ENCODE measurements around the gene HNRNPL. TPM values are rescaled to one million over a fixed set of nuclear protein-coding genes. Genes with fewer than 3 reads are reported as not detected.

HNRNPL gene
- total and polyA plus RNA-seq, 2 experiments from 2014 or later, result 184 to 209 TPM

DNA sequence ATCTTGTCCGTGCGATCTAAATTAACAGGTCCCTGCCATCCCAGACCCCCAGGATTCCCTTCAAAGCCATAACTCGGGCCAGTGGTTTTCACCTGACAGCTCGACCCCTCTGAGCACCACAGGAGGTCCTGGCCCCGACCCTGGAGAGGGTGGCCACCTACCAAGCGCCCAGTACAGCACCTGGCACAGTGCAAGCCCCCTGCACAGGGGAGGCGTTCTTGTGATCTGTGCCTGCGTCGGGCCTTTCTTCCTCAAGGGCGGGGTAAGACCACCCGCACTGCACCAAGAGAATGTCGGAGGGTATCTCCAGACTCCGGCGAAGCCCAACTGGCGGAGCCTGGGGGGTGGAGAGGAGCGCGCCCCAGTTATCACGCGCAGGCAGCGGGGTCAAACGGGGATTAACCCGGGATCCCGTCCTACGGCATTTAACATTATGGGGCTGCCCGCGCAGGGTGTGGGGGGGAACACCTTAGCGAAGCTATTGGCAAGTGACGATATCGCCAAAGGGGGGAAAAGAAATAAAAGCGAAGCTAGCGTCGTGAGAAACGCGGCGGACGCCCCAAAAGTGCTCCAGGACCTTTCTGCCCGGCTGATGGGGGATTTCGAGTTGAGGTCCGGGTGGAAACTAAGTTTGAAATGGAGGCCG, 1.3 kb upstream of the HNRNPL start:
- Histone ChIP-seq H3K27ac (peak overlapping the region; percentile 100), H3K4me1 (ENCODE audit: insufficient read depth) (peaks cover 18% of the 10 kb centered on the region), H2AFZ (peak overlapping the region; percentile 1), H3K27me3 (no peaks in the 10 kb centered on the region), H3K36me3 (replicated peaks; ENCODE audit: insufficient read depth, low read depth) (no peaks in the 10 kb centered on the region), H3K4me3 (peak overlapping the region; percentile 10), H3K4me2 (peak overlapping the region; percentile 76), H3K9me3 (ENCODE audit: low read depth) (no peaks in the 10 kb centered on the region), H3K79me2 (peaks cover 30% of the 10 kb centered on the region), H4K20me1 (ENCODE audit: insufficient read depth, poor library complexity, severe bottlenecking) (peaks cover 30% of the 10 kb centered on the region), H3K9me2 (replicated peaks; ENCODE audit: insufficient read depth) (no peaks in the 10 kb centered on the region)
- WGBS (ENCODE audit: low lambda C conversion rate, missing lambda C conversion rate), result 37% methylated on average over 40 of the region's 40 CpGs
- TF ChIP-seq EZH2phosphoT487 (IDR thresholded peaks at IDR 0.05; ENCODE audit: low read depth, severe bottlenecking, unreplicated experiment), result no peak
- TF ChIP-seq EZH2 (IDR thresholded peaks at IDR 0.05; ENCODE audit: borderline replicate concordance), result no peak
- TF ChIP-seq, protein P1, sequence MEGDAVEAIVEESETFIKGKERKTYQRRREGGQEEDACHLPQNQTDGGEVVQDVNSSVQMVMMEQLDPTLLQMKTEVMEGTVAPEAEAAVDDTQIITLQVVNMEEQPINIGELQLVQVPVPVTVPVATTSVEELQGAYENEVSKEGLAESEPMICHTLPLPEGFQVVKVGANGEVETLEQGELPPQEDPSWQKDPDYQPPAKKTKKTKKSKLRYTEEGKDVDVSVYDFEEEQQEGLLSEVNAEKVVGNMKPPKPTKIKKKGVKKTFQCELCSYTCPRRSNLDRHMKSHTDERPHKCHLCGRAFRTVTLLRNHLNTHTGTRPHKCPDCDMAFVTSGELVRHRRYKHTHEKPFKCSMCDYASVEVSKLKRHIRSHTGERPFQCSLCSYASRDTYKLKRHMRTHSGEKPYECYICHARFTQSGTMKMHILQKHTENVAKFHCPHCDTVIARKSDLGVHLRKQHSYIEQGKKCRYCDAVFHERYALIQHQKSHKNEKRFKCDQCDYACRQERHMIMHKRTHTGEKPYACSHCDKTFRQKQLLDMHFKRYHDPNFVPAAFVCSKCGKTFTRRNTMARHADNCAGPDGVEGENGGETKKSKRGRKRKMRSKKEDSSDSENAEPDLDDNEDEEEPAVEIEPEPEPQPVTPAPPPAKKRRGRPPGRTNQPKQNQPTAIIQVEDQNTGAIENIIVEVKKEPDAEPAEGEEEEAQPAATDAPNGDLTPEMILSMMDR (IDR thresholded peaks at IDR 0.05; ENCODE audit: poor library complexity), result no peak
- DNase-seq (ENCODE audit: low spot score), result peak; percentile 41

DNA sequence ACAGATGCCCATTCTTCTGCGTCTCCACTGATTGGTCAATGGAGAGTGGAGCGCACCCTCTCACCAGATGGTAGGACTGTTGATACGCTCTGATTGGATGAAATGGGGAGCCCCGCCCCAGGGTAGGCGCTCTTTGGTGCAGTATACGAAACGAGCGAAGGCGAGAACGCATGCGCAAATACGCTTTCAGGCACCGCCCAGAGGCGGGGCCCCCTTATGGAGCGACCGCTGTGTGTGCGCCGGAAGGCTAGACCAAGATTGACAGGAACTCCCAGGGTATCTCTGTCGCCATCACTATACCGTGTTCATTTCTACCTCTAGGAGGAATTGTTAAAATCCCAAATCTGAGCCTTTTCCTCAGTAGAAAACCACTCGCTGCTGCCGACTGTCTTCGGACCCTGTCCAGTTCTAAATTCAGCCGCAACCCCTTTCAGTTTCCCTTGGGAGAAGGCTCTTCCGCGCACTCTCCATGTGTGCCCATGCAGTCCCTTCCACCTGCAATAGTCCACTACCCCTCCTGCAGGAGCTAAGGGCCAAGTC, 720 bp upstream of the HNRNPL start:
- Histone ChIP-seq H3K36me3 (replicated peaks; ENCODE audit: insufficient read depth, low read depth) (no peaks in the 10 kb centered on the region), H3K4me3 (peak overlapping the region; percentile 10), H3K4me1 (ENCODE audit: insufficient read depth) (peaks cover 18% of the 10 kb centered on the region), H3K4me2 (peak overlapping the region; percentile 76), H3K27ac (peak overlapping the region; percentile 100), H3K9me3 (ENCODE audit: low read depth) (no peaks in the 10 kb centered on the region), H2AFZ (peak overlapping the region; percentile 1), H3K27me3 (no peaks in the 10 kb centered on the region), H4K20me1 (ENCODE audit: insufficient read depth, poor library complexity, severe bottlenecking) (peaks cover 36% of the 10 kb centered on the region), H3K9me2 (replicated peaks; ENCODE audit: insufficient read depth) (no peaks in the 10 kb centered on the region), H3K79me2 (peaks cover 36% of the 10 kb centered on the region)
- TF ChIP-seq, protein P1 (IDR thresholded peaks at IDR 0.05; ENCODE audit: poor library complexity), result peak; percentile 13
- TF ChIP-seq EZH2 (IDR thresholded peaks at IDR 0.05; ENCODE audit: borderline replicate concordance) (no peak), EZH2phosphoT487 (IDR thresholded peaks at IDR 0.05; ENCODE audit: low read depth, severe bottlenecking, unreplicated experiment) (no peak)
- DNase-seq (ENCODE audit: low spot score), result no peak
- 1% methylated on average over 26 of the region's 26 CpGs for WGBS (ENCODE audit: low lambda C conversion rate, missing lambda C conversion rate)

DNA sequence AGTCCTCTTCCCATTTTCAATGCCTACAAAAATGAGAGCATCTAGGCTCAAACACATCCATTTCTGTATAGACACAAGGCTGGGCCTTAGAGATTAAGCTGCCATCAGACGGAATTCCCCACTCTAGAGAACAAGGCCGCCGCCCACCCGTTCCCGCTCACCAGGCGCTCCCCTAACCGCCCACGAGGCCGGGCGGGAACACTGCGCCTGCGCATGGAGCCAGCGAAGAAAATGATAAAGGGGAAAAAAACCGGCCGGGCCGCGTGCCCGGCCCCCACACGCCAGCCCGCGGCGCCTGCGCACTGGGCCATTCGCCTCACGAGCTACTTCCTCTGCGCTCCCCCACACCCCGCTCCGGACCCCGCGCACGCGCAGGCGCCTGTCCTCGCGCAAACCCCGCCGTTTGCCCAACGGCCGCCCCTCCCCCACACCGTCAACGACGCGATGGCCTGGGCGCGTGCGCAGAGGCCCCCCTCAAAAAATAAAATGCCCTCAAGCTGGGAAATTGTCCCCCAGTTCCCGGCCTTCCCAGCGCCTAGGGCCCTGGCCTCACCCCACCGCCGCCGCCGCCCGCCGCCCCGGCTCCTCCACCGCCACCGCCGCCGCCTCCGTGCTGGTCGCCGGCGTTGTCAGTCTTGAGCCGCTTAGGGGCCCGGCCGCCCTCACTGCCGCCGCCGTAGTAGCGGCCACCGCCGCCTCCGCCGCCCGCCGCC, 483 bp downstream of the HNRNPL start:
- Histone ChIP-seq H3K4me1 (ENCODE audit: insufficient read depth) (peaks cover 18% of the 10 kb centered on the region), H2AFZ (no peak overlapping the region), H3K4me3 (peak overlapping the region; percentile 36), H3K27me3 (no peaks in the 10 kb centered on the region), H3K36me3 (replicated peaks; ENCODE audit: insufficient read depth, low read depth) (peaks cover 5% of the 10 kb centered on the region), H3K4me2 (peak overlapping the region; percentile 84), H3K9me3 (ENCODE audit: low read depth) (no peaks in the 10 kb centered on the region), H3K9me2 (replicated peaks; ENCODE audit: insufficient read depth) (no peaks in the 10 kb centered on the region), H4K20me1 (ENCODE audit: insufficient read depth, poor library complexity, severe bottlenecking) (peaks cover 48% of the 10 kb centered on the region), H3K27ac (peak overlapping the region; percentile 97), H3K79me2 (peaks cover 48% of the 10 kb centered on the region)
- 2% methylated on average over 40 of the region's 76 CpGs for WGBS (ENCODE audit: low lambda C conversion rate, missing lambda C conversion rate)
- DNase-seq (ENCODE audit: low spot score), result peak; percentile 99
- TF ChIP-seq, protein P1 (IDR thresholded peaks at IDR 0.05; ENCODE audit: poor library complexity), result no peak
- TF ChIP-seq EZH2phosphoT487 (IDR thresholded peaks at IDR 0.05; ENCODE audit: low read depth, severe bottlenecking, unreplicated experiment), result no peak

All from hepatocyte (in vitro differentiated cells).